Putamen (tissue), 1 donor: ENCODE measurements around the gene CLEC4D.
"Not testable (repeated sequence)": the region's sequence is repeated elsewhere in the genome, so short reads cannot be mapped to it uniquely, and the experiment has no call there.

ENCODE experiments used
- DNase-seq: peaks from one replicate; pipeline ENCODE4 v3.0.0-alpha.2; 2016; ENCODE audit warnings: low spot score

Gene CLEC4D

GRCh38 chr12:8513256-8513655 lies at the start of gene CLEC4D:
CLEC4D (plus strand) TSS chr12:8513503; CDS start chr12:8513733, 230 bp downstream.
- DNase-seq: no peak

- no peak for DNase-seq
Observed at GRCh38 chr12:8465301-8465996, 47.9 kb upstream of the CLEC4D start.

DNA sequence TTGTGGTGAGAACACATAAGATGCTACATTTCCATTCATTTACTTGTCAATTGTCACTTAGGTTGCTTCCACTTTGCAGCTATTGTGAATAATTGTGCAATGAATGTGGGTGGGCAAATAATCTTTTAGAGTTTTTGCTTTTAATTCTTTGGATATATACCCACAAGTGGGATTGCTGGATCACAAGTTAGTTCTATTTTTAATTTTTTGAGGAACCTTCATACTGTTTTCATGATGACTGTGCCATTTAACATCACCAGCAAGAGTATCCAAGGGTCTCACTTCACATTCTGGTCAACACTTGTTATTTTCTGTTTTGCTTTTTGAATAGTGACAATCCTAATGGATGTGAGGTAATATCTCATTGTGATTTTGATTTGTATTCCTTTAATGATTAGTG lies 47.1 kb upstream of the CLEC4D start:
- DNase-seq: no peak

DNA sequence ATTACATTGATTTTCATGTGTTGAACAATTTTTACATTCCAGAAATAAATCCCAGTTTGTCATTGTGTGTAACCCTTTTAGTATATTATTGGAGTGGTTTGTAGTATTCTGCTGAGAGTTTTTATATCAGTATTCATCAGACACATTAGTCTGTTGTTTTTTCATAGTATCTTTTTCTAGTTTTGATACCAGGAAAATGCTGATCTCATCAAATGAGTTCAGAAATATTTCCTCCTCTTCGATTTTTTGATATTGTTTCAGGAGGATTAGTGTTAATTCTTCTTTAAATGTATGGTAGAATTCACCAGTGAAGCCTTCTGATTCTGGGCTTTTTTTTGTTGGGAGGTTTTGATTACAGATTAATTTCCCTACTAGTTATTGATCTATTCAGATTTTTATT lies 42.2 kb upstream of the CLEC4D start:
- no peak for DNase-seq

- no peak for DNase-seq
Observed at GRCh38 chr12:8475508-8476203, 37.6 kb upstream of the CLEC4D start.

DNA sequence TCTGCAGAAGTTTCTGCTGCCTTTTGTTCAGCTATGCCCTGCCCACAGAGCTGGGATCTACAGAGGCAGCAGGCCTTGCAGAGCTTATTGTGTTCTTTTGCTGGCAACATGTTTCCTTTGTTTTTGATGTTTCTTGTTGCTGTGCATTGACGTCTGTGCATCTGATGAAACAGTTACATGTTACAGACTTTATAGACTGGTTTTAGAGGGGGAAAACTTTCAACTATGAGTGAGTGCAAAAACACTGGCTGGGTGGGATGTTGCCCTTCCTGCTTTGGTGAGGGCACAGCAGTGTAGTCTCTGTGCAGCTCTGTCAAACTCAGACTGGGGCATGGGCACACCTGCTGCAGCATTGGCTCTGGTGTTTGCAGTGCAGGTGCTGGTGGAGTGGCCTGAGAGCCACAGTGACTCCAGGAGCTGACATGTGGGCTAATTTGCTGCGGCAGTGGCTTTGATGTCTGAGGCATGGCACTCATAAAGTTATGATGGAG lies 30.7 kb upstream of the CLEC4D start:
- no peak for DNase-seq

DNA sequence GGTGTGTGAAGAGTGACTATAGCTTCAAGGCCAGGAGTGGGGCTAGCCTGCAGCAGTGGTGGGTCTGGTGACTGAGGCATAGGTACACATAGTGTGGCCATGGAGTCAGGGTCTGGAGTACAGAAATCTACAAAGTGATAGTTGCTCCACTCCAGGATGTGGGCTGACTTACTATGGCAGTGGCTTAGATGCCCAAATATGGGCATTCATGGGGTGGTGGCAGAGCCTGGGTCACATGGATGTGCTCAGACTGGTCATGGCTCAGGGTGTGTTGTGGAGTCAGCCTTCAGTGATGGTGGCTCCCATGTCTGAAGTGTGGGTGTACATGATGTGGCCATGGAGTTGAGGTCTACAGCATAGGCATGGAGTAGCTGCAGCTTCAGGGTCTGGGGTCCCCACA lies 30.2 kb upstream of the CLEC4D start:
- DNase-seq: no peak

GRCh38 chr12:8491646-8492530 lies 21.4 kb upstream of the CLEC4D start:
- no peak for DNase-seq

DNA sequence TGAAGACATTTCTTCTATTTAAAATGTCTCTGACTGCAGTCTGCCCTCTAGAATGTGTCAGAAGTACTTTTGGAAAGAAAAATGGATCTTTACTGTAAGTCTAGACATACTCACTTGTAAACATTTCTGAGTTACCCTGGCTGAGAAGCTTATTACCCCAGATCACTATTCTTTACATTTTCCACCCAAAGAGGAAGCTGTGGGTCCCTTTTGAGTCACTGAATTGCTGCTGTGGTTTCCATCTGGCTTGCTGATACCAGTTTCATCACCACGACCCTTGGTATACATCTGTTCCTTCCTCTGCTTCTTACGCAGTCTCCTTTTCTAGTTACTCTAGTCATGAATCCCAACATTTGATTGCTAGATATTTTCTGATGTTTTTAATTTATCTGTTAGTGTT lies 20.2 kb upstream of the CLEC4D start:
- DNase-seq: no peak

DNA sequence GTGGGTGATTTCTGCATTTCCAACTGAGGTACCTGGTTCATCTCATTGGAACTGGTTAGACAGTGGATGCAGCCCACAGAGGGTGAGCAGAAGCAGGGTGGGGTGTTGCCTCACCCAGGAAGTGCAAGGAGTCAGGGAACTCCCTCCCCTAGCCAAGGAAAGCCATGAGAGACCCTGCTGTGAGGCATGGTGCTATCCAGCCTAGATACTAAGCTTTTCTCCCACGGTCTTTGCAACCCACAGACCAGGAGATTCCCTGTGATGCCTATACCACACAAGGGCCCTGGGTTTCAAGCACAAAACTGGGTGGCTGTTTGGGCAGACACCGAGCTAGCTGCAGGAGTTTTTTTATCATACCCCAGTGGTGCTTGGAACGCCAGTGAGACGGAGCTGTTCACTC lies 17.6 kb upstream of the CLEC4D start:
- not testable (repeated sequence) for DNase-seq

DNA sequence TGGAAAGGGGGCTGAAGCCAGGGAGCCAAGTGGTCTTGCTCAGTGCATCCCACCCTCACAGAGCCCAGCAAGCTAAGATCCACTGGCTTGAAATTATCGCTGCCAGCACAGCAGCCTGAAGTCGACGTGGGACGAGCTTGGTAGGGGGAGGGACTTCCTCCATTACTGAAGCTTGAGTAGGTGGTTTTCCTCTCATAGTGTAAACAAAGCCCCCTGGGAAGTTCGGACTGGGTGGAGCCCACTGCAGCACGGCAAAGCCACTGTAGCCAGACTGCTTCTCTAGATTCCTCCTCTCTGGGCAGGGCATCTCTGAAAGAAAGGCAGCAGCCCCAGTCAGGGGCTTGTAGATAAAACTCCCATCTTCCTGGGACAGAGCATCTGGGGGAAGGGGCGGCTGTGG lies 17.2 kb upstream of the CLEC4D start:
- not testable (repeated sequence) for DNase-seq

GRCh38 chr12:8499616-8500015 lies 13.7 kb upstream of the CLEC4D start:
- DNase-seq: no peak

- DNase-seq: no peak
Observed at GRCh38 chr12:8501720-8502119, 11.6 kb upstream of the CLEC4D start.

DNA sequence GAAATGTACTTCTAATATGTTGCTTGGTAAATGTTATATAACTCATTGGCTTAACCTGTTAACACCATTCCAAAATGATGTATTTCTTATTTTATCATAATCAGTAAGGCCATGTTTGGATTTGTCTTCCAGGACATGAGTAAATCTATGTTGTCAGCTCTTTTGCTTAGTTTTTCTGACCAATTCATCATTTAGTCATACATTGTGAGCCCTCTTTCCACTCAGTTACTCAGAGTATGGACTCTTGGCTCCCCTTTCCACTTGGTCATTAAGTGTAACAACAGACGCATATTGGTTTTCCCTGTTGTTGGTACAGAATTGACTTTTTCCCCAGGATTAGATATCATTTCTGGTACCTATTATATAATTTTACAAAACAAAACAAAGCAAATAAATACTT lies 9.0 kb upstream of the CLEC4D start:
- no peak for DNase-seq

GRCh38 chr12:8507596-8507995 lies 5.7 kb upstream of the CLEC4D start:
- no peak for DNase-seq

DNA sequence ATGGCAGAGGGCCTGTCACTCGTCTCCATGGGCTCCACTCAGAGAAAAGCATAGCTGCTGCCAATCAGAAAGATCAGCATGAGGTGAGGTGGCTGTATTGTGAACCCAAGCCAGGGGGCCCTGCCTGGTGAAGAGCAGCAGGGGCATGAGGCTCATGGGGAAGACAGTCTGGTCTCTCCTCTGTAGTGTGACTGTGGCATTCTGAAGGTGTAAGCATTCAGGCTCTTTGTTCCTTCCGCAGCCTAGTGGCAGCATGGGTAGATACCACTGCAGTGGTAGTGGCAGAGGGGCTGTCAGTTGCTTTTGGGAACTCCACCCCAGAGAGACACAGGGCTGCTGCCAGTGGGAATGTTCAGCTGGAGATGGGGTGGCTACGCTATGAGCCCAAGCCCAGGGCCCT lies 5.1 kb upstream of the CLEC4D start:
- DNase-seq: no peak

- DNase-seq: no peak
Observed at GRCh38 chr12:8508910-8509841, 4.1 kb upstream of the CLEC4D start.

- no peak for DNase-seq
Observed at GRCh38 chr12:8517971-8518370, 4.7 kb downstream of the CLEC4D start.

DNA sequence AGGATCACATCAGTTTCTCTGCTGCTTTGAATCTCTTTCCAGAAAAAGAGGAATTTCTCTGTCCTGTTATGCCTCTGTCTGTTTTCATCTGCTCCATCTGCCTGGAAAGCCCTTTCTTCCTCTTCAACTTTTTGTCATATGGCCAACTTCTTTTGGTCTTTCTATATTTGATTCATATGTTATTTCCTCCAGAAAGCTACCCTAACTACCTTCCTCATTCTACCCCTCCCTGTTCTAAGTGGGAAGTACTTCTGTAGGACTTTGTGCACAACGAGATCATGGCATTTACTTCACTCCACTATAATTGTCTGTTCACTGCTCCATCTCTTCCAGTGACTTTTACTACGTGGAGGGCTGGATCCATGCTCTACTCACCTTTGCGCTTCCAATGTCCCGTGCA lies 5.9 kb downstream of the CLEC4D start:
- DNase-seq: no peak

GRCh38 chr12:8527250-8528130 lies 14.2 kb downstream of the CLEC4D start:
- no peak for DNase-seq

DNA sequence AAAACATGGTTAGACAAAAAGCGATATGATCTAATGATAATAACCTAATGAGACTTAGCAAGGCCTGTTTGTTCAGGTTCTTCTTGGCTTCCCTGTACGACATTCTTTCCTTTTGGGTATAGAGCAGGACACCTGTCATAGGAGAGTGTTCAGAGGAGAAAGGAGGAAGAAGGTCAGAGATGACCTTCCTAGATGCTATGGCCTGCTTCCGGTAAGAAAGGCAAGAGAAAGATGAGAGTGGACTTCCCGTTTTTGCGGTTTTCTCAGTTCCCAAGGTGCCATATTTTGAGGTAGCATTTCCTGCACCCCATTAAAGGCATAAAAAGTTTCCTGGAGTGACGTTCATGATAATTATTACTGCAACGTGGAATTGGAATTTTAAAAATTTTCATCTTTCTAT lies 18.7 kb downstream of the CLEC4D start:
- no peak for DNase-seq
